ENCODE data around the gene CPHXL. TPM values are rescaled to one million over a fixed set of nuclear protein-coding genes. Genes with fewer than 3 reads are reported as not detected.

Gene CPHXL
- total RNA-seq (not detected), polyA plus RNA-seq (not detected)
- long read RNA-seq, donor 1, partial matches to known transcripts = 0 of 1 reads
- long read RNA-seq, donor 1, other reads (novel, unspliced or antisense) = 1 of 1 reads
- long read RNA-seq, donor 2 = 0 reads
- long read RNA-seq, donor 3, partial matches to known transcripts = 0 of 2 reads
- long read RNA-seq, donor 3, other reads (novel, unspliced or antisense) = 2 of 2 reads

DNA sequence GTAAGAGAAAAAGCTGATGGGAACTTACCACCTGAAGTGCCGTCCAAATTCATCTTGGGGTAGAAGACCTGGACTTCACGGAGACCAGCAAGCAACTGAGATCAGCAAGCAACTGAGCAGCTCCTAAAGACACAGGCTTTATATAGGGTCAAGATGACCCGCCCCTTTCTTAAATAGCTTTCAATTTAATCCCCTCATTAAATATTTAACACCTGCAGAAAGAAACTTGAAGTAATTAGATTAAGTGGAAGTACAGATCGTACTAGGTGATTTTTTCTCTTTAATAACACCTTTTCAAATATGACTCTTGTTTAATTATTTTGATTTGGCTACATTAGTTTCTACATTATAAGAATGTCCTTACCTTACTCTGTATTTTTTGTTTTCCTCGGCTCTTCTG, at the start of gene CPHXL:
TSS of gene CPHXL (minus strand) at position 101 of the 400 bp plus-strand sequence. CDS start at position 53, 48 bp downstream.
- H3K9me3 ChIP-seq = no peaks in the 10 kb centered on the region
- 80 to 90% (median 84%) methylated on average over 5 of the region's 5 CpGs for WGBS, 3 donors
- intact Hi-C loops (cut with DNase I) = no loop called here
- no peak within 1 kb of the TSS for H3K27ac ChIP-seq
- no peak within 1 kb of the TSS for H3K4me3 ChIP-seq
- no peak for DNase-seq
- H3K36me3 ChIP-seq = no peaks in the 10 kb centered on the region
- no peaks in the 10 kb centered on the region for H3K27me3 ChIP-seq
- H3K4me1 ChIP-seq (ENCODE audit: insufficient read depth) = no peaks in the 10 kb centered on the region
- TF ChIP-seq CTCF (IDR thresholded peaks at IDR 0.05) (no peak), POLR2A (IDR thresholded peaks at IDR 0.05) (no peak), EP300 (IDR thresholded peaks at IDR 0.05) (no peak)

DNA sequence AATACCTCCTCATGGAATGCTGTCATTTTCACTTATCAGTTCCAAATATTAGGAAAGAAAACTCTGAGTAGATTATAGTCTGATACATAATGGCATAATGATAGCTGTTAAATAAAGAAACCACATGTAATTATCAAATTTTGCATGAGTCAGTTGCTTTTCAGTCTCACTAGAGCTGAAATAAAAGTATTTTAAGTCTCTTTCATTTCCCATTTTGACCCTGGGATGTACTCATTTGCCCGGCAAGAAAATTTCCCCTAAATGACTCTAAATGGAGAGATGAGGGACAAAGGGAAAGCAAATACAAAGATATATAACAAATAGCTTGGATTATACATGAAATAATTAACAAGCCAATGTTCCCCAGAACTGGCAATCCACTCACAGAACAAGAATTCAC, 47.9 kb upstream of the CPHXL start:
- H3K27ac ChIP-seq = no peak overlapping the region
- no peaks in the 10 kb centered on the region for H3K9me3 ChIP-seq
- H3K4me1 ChIP-seq (ENCODE audit: insufficient read depth) = no peaks in the 10 kb centered on the region
- DNase-seq = no peak
- H3K4me3 ChIP-seq = no peak overlapping the region
- H3K27me3 ChIP-seq = no peaks in the 10 kb centered on the region
- intact Hi-C loops (cut with DNase I) = no loop called here
- H3K36me3 ChIP-seq = no peaks in the 10 kb centered on the region
- WGBS, 3 donors = 64 to 82% (median 69%) methylated on average over 1 of the region's 1 CpG
- TF ChIP-seq EP300 (IDR thresholded peaks at IDR 0.05) (no peak), POLR2A (IDR thresholded peaks at IDR 0.05) (no peak), CTCF (IDR thresholded peaks at IDR 0.05) (no peak)

- TF ChIP-seq POLR2A (IDR thresholded peaks at IDR 0.05) (no peak), EP300 (IDR thresholded peaks at IDR 0.05) (no peak), CTCF (IDR thresholded peaks at IDR 0.05) (no peak)
- Histone ChIP-seq H3K27me3 (no peaks in the 10 kb centered on the region), H3K36me3 (no peaks in the 10 kb centered on the region), H3K27ac (no peak overlapping the region), H3K9me3 (no peaks in the 10 kb centered on the region), H3K4me3 (no peak overlapping the region), H3K4me1 (ENCODE audit: insufficient read depth) (no peaks in the 10 kb centered on the region)
- DNase-seq = no peak
- intact Hi-C loops (cut with DNase I) = no loop called here
Observed at GRCh38 chr16:75770051-75770450, 43.8 kb upstream of the CPHXL start.

DNA sequence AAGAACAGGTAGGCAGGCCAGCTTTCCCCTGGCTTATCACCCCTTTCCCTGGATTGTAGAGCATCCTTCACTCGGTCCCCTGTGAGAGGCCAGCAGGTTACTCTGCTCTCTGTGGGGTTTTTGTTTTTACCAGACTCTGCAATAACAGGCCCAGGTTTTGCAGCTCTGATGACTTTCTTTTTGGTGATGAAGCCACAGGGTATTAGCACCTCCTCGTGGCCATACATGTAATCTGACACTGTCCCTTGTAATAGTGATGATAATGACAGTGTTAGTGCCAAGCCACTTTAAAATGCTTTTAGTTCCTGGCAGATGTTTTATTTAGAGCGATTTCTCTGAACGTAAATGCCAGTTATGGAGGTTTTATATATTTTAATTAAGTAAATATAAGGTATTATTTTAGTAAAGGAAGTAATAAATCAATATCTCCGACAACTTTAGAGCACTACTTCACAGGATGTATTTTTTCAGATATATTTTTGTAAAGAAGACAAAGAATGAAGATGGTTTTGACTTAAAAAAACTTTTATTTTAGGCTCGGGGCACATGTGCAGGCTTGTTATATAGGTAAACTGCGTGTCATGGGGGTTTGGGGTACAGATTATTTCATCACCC, 38.0 kb upstream of the CPHXL start:
- no peaks in the 10 kb centered on the region for H3K27me3 ChIP-seq
- 19 to 24% (median 23%) methylated on average over 7 of the region's 7 CpGs for WGBS, 3 donors
- no peaks in the 10 kb centered on the region for H3K4me1 ChIP-seq (ENCODE audit: insufficient read depth)
- DNase-seq = peak in 4 of 5 donors; percentile 44 to 66 (median 48)
- intact Hi-C loops (cut with DNase I) = loop anchor here (5.0 to 10.0 kb wide), 3 partner anchors 289 to 569 kb away; no protein-coding TSS in a partner anchor
- TF ChIP-seq EP300 (IDR thresholded peaks at IDR 0.05) (no peak), POLR2A (IDR thresholded peaks at IDR 0.05) (no peak), CTCF (IDR thresholded peaks at IDR 0.05) (peak; percentile 74 to 75 (median 75))
- no peaks in the 10 kb centered on the region for H3K36me3 ChIP-seq
- no peaks in the 10 kb centered on the region for H3K9me3 ChIP-seq
- no peak overlapping the region for H3K4me3 ChIP-seq
- H3K27ac ChIP-seq = no peak overlapping the region
